ENCODE data around the gene ZNF621.

Gene ZNF621

GRCh38 chr3:40583691-40584090 lies 58.9 kb downstream of the ZNF621 start:
- H3K4me3 ChIP-seq (ENCODE audit: low read depth, low read length) = no peak overlapping the region
- no peak for TF ChIP-seq CTCF (IDR thresholded peaks at IDR 0.05; ENCODE audit: low read depth, low read length, missing control alignments)
- no peak for DNase-seq (ENCODE audit: low read depth)

DNA sequence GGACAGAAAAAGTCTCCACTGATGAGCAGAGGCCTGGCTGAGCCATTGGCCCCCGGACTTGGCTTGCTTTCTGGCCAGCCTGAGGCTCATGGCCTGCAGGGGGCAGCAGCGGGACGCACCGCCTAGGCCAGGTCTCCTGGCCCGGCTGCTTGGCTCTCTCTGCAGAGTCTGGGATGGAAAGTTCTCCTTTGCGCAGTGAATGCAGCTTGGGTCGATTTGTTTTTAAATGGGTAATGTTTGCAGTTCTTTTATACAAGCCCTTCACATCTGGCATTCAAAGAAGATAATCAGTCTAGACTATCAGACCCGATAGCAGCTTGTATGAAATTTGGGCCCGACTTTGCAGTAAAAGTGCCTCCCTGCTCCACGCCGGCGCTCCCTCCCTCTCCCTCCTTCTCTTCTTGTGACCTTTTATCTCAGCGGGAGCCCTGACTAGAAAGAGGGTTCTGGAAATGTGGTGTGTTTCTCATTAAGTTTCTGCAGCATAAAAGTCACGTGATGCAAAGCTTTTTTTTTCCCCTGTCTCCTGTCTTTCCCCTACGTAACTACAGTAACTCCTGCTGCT lies 59.9 kb downstream of the ZNF621 start:
- no peak overlapping the region for H3K4me3 ChIP-seq (ENCODE audit: low read depth, low read length)
- peak; percentile 98 for TF ChIP-seq CTCF (IDR thresholded peaks at IDR 0.05; ENCODE audit: low read depth, low read length, missing control alignments)
- no peak for DNase-seq (ENCODE audit: low read depth)

DNA sequence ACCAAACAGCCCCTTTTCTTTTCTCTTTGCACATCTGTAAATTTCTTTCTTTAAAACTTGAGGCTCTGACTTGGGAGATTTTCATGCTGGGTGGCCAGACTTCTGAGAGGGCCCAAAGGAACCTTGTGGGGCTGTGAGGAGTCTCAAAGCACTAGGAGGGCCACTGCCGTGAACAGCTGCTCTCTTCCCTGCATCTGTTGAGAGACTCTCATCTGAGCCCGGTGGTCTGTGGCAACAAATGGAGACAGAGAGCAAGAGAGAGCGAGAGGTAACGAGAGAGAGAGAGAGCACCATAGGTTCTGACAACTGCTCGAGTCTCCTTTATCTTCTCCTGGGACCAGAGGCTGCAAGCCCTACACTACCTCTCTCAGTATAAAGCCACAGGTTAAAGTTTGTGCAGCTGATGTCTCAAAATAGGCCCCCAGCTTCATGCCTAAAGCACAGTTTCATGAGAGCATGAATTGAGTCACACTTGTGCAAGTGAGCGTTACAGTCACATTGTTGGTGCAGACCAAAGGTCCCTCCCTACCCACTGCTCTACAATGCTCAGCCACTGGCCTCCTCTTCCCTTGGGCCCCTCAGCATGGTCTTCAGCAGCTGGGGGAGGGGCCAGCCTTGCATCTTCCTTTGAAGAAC lies 60.7 kb downstream of the ZNF621 start:
- no peak for DNase-seq (ENCODE audit: low read depth)
- TF ChIP-seq CTCF (IDR thresholded peaks at IDR 0.05; ENCODE audit: low read depth, low read length, missing control alignments) = no peak
- H3K4me3 ChIP-seq (ENCODE audit: low read depth, low read length) = no peak overlapping the region

DNA sequence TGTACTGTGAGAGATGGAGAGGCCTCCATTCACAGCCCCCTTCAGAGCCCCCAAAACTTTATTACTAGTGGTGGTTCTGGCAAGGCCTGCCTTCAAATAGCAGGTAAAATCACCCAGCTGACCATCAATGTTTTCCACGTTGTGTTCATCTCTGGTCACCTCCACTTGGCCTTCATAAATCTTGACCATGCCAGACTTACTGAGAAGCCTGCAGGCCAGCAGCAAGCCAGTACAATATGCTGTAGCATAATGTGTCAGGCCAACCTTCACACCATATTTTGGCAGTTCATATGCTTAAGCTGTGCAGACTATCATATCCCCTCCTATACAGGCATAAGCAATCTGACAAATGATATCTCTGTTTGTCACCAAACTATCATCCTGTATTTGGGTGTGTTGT lies 62.1 kb downstream of the ZNF621 start:
- no peak overlapping the region for H3K4me3 ChIP-seq (ENCODE audit: low read depth, low read length)
- no peak for DNase-seq (ENCODE audit: low read depth)
- no peak for TF ChIP-seq CTCF (IDR thresholded peaks at IDR 0.05; ENCODE audit: low read depth, low read length, missing control alignments)

DNA sequence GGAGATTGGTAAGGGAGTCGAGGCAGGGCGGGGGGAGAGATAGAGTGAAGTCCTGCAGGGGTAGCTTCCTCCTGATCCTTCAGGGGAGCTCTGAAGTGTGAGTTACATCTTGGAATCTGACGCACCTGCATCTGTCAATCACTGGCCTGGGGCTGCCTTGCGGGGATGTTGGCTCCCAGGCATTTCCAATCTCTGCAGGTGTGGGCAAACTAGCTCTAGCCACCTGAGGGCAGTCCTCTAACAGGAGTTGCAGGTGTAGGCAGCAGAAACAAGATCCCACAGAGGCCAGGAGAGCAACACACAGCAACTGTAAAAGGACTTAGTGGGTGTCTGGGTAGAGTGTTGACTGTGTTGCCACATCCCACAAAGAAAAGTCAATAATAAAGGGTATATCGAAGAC lies 63.6 kb downstream of the ZNF621 start:
- no peak for TF ChIP-seq CTCF (IDR thresholded peaks at IDR 0.05; ENCODE audit: low read depth, low read length, missing control alignments)
- DNase-seq (ENCODE audit: low read depth) = no peak
- no peak overlapping the region for H3K4me3 ChIP-seq (ENCODE audit: low read depth, low read length)
